Psoas muscle (tissue), 8 donors: Measurements from ENCODE around the gene KRT84. TPM values are rescaled to one million over a fixed set of nuclear protein-coding genes. Genes with fewer than 3 reads are reported as not detected.
A peak's percentile ranks its signal among the peaks of the same experiment; 100 is the strongest.

Source experiments
- ATAC-seq, 4 donors: fragments of 200-7000 bp; cut with Tn5 transposase; one replicate each; pipeline ENCODE4 v1.9.1; 2020; ENCODE audit warnings: moderate library complexity in 3 of 4, mild to moderate bottlenecking in 2 of 4
- DNase-seq, 2 donors: peaks; one replicate each; pipeline ENCODE4 v3.0.0-alpha.2; 2020
- H3K27ac ChIP-seq: fragments of 200-600 bp; one replicate; pipeline ENCODE4 v1.8.0; 2022
- H3K27me3 ChIP-seq, 3 donors: fragments of 200-600 bp in 1 of 3; one replicate each; pipeline versions ENCODE4 v1.6.1 to v1.8.0; 2013 to 2022; ENCODE audit warnings: low read length in 2 of 3, mild to moderate bottlenecking in 2 of 3, moderate library complexity in 1 of 3; ENCODE audit not compliant: insufficient read depth in 3 of 3
- H3K36me3 ChIP-seq, 2 donors: fragments of 200-600 bp in 1 of 2; one replicate each; pipeline versions ENCODE4 v1.6.1 to v1.8.0; 2013 to 2022; ENCODE audit warnings: low read depth in 1 of 2, mild to moderate bottlenecking in 1 of 2, moderate library complexity in 1 of 2; ENCODE audit not compliant: insufficient read depth in 1 of 2
- H3K4me1 ChIP-seq: fragments of 200-600 bp; one replicate; pipeline ENCODE4 v1.8.0; 2022
- H3K4me3 ChIP-seq: fragments of 200-600 bp; one replicate; pipeline ENCODE4 v1.8.0; 2022; ENCODE audit warnings: mild to moderate bottlenecking
- H3K9me3 ChIP-seq: fragments of 200-600 bp; one replicate; pipeline ENCODE4 v1.8.0; 2022
- CTCF ChIP-seq: fragments of 200-600 bp; IDR thresholded peaks from one replicate; pipeline ENCODE4 v1.8.0; 2022; ENCODE audit warnings: antibody characterized with exemption
- WGBS, 3 donors: extraction: QIAGEN DNeasy Blood & Tissue Kit; methylation state at CpG; one replicate each; pipeline versions ENCODE4 v1.1.6 to v1.1.7; 2013; 5-methylcytosine and 5-hydroxymethylcytosine counted together
- intact Hi-C, 2 donors: fragments of 100-400 bp; cut with DNase I; formaldehyde crosslinking; loops; one replicate each; pipeline versions ENCODE4 v1.11.0 to v1.14.2; 2022
- polyA plus RNA-seq, 3 donors: library from polyadenylated mRNA; stranded (reverse); fragments of 200-250 nt; gene quantifications; one replicate each; pipeline ENCODE4 v1.2.3, GENCODE V29; 2013
- total RNA-seq, 4 donors: library from RNA; stranded (reverse); fragmentation: NEBNext Ultra II Directional in 2 of 4; extraction: Animal tissue kit (Norgen Biotek cat#: 25700) in 2 of 4; gene quantifications; one replicate each; pipeline versions ENCODE4 v1.2.1 to v1.2.4, GENCODE V29; 2021 to 2023
- donor health status: healthy with polysubstance abuse.
- donor health status: DM: no; HTN: no; CAD: no; lungs with moderate emphysema.
- donor health status: Bipolar disorder and iron deficiency.
- donor health status: healthy.
- donor health status: DM: yes; HTN: yes; CAD: no.
- donor health status: DM: no; HTN: no; CAD: no.
- donor health status: DM: no; HTN: no; CAD: no.
- donor health status: DM: yes; HTN: yes; CAD: no.

The KRT84 gene
- total and polyA plus RNA-seq, 7 donors = not detected

- H3K27ac ChIP-seq = no peak overlapping the region
- no peaks in the 10 kb centered on the region for H3K4me1 ChIP-seq
- H3K27me3 ChIP-seq = peaks cover 0 to 2% (median 1%) of the 10 kb centered on the region in 3 donors
- ATAC-seq = no peak
- H3K36me3 ChIP-seq = no peaks in the 10 kb centered on the region
- H3K9me3 ChIP-seq = no peaks in the 10 kb centered on the region
- no peak for TF ChIP-seq CTCF
- no peak for DNase-seq
- intact Hi-C loops = no loop called here
- no peak overlapping the region for H3K4me3 ChIP-seq
- WGBS, 3 donors = 94 to 98% (median 95%) methylated on average over 2 of the region's 2 CpGs
Observed at GRCh38 chr12:52402377-52402776, 16.9 kb upstream of the KRT84 start.

GRCh38 chr12:52401926-52402325 lies 16.5 kb upstream of the KRT84 start:
- Histone ChIP-seq H3K9me3 (no peaks in the 10 kb centered on the region), H3K4me3 (no peak overlapping the region), H3K4me1 (no peaks in the 10 kb centered on the region), H3K27ac (no peak overlapping the region), H3K27me3 (peaks cover 0 to 4% (median 2%) of the 10 kb centered on the region in 3 donors), H3K36me3 (no peaks in the 10 kb centered on the region)
- intact Hi-C loops = no loop called here
- 67 to 79% (median 74%) methylated on average over 4 of the region's 4 CpGs for WGBS, 3 donors
- no peak for TF ChIP-seq CTCF
- ATAC-seq = no peak
- no peak for DNase-seq

- no peak for ATAC-seq
- DNase-seq = peak in 1 of 2 donors; percentile 5
- peaks cover 0 to 4% (median 2%) of the 10 kb centered on the region in 3 donors for H3K27me3 ChIP-seq
- intact Hi-C loops = no loop called here
- H3K27ac ChIP-seq = no peak overlapping the region
- no peaks in the 10 kb centered on the region for H3K9me3 ChIP-seq
- WGBS, 3 donors = 80 to 91% (median 86%) methylated on average over 5 of the region's 5 CpGs
- no peak overlapping the region for H3K4me3 ChIP-seq
- no peaks in the 10 kb centered on the region for H3K36me3 ChIP-seq
- H3K4me1 ChIP-seq = no peaks in the 10 kb centered on the region
- no peak for TF ChIP-seq CTCF
Observed at GRCh38 chr12:52401526-52401925, 16.1 kb upstream of the KRT84 start.

GRCh38 chr12:52400906-52401305 lies 15.5 kb upstream of the KRT84 start:
- Histone ChIP-seq H3K27ac (no peak overlapping the region), H3K36me3 (no peaks in the 10 kb centered on the region), H3K4me3 (no peak overlapping the region), H3K4me1 (no peaks in the 10 kb centered on the region), H3K9me3 (no peaks in the 10 kb centered on the region), H3K27me3 (peaks cover 0 to 4% (median 2%) of the 10 kb centered on the region in 3 donors)
- ATAC-seq (no peak), DNase-seq (no peak)
- intact Hi-C loops = no loop called here
- TF ChIP-seq CTCF = no peak
- 82 to 84% (median 84%) methylated on average over 9 of the region's 9 CpGs for WGBS, 3 donors

GRCh38 chr12:52399756-52400155 lies 14.3 kb upstream of the KRT84 start:
- Histone ChIP-seq H3K4me3 (no peak overlapping the region), H3K9me3 (no peaks in the 10 kb centered on the region), H3K36me3 (no peaks in the 10 kb centered on the region), H3K27ac (no peak overlapping the region), H3K4me1 (no peaks in the 10 kb centered on the region), H3K27me3 (peaks cover 0 to 4% (median 2%) of the 10 kb centered on the region in 3 donors)
- ATAC-seq (no peak), DNase-seq (no peak)
- intact Hi-C loops = no loop called here
- no peak for TF ChIP-seq CTCF
- WGBS, 3 donors = 91 to 94% (median 93%) methylated on average over 15 to 16 of the region's 16 CpGs
